HepG2 (cell line): ENCODE measurements around the gene KMT2E. TPM values are rescaled to one million over a fixed set of nuclear protein-coding genes. Genes with fewer than 3 reads are reported as not detected.
"Not testable (repeated sequence)": the region's sequence is repeated elsewhere in the genome, so short reads cannot be mapped to it uniquely, and the experiment has no call there.

Experiments used
- ATAC-seq: fragments of 200-7000 bp; cut with Tn5 transposase; 3 replicates; pipeline ENCODE4 v1.9.1; 2020; ENCODE audit warnings: mild to moderate bottlenecking, moderate library complexity
- BruUV-seq: library from RNA; stranded (reverse); fragments of 400-500 nt; replicated peaks from 2 replicates; lab custom pipeline; 2021; lab: Mats Ljungman, UMichigan
- CTCF ChIA-PET: fragments of 300-600 bp; formaldehyde crosslinking; extraction: SDS; loops from one replicate; lab custom pipeline; 2021; ENCODE audit warnings: low total read pairs, inconsistent platforms, low intra/inter-chr PET ratio; lab: Yijun Ruan, JAX
- POLR2A ChIA-PET: fragments of 350-600 bp; sonication (Branson Sonifier 250); formaldehyde crosslinking; loops from one replicate; lab custom pipeline; 2020; ENCODE audit warnings: antibody characterized with exemption, inconsistent platforms; lab: Yijun Ruan, JAX
- DNase-seq: peaks from one replicate; pipeline ENCODE4 v3.0.0-alpha.2; 2015; ENCODE audit warnings: low spot score
- FAIRE-seq: peaks from 3 replicates; lab custom pipeline; 2011; peaks lifted over from hg19 to GRCh38; lab: Jason Lieb, UNC
- H2AFZ ChIP-seq: one replicate; pipeline ENCODE4 v1.6.1; 2011; ENCODE audit warnings: low read length, inconsistent platforms
- H3K27ac ChIP-seq: fragments of 300-600 bp; 3 replicates; pipeline ENCODE4 v1.8.0; 2011; ENCODE audit warnings: mixed run types, mild to moderate bottlenecking, mixed read lengths, low read length, inconsistent platforms; ENCODE audit not compliant: insufficient read depth; ENCODE audit errors: extremely low read length
- H3K27me3 ChIP-seq, 2 experiments: fragments of 200-600 bp in 1 of 2; 2 replicates in 1 of 2; 3 replicates in 1 of 2; pipeline versions ENCODE4 v1.6.0 to v1.8.0; 2011; ENCODE audit warnings: low read length in 2 of 2, mild to moderate bottlenecking in 2 of 2, moderate library complexity in 2 of 2, inconsistent platforms in 1 of 2; ENCODE audit not compliant: insufficient read depth in 2 of 2, control insufficient read depth in 1 of 2
- H3K36me3 ChIP-seq, 2 experiments: fragments of 200-600 bp in 1 of 2; replicated peaks in 1 of 2; 2 replicates in 1 of 2; 3 replicates in 1 of 2; pipeline versions ENCODE4 v1.5.1 to v1.8.0; 2011; ENCODE audit warnings: low read length in 2 of 2, inconsistent platforms in 1 of 2; ENCODE audit not compliant: insufficient read depth in 2 of 2, control insufficient read depth in 1 of 2
- H3K4me1 ChIP-seq: 2 replicates; pipeline ENCODE4 v1.5.1; 2012; ENCODE audit warnings: low read length, inconsistent platforms; ENCODE audit not compliant: insufficient read depth
- H3K4me2 ChIP-seq: 2 replicates; pipeline ENCODE4 v1.6.0; 2011; ENCODE audit warnings: low read depth, low read length, inconsistent platforms
- H3K4me3 ChIP-seq, 3 experiments: fragments of 200-600 bp in 1 of 3; sonication (generic), shearing (Covaris generic) in 1 of 3; replicated peaks in 1 of 3; 2 replicates each; pipeline ENCODE4 v1.5.1; 2011 to 2016; ENCODE audit warnings: low read length in 3 of 3, inconsistent platforms in 2 of 3, low read depth in 2 of 3, mild to moderate bottlenecking in 2 of 3, control low read depth in 1 of 3, mixed read lengths in 1 of 3; ENCODE audit not compliant: insufficient read depth in 1 of 3
- H3K79me2 ChIP-seq: one replicate; pipeline ENCODE4 v1.6.1; 2011; ENCODE audit warnings: low read length, inconsistent platforms; ENCODE audit not compliant: insufficient read depth
- H3K9ac ChIP-seq: 2 replicates; pipeline ENCODE4 v1.6.0; 2011; ENCODE audit warnings: mild to moderate bottlenecking, low read depth, low read length, inconsistent platforms; ENCODE audit not compliant: insufficient read depth
- H3K9me3 ChIP-seq: 2 replicates; pipeline ENCODE4 v1.5.1; 2012; ENCODE audit warnings: mild to moderate bottlenecking, low read length
- H4K20me1 ChIP-seq: 2 replicates; pipeline ENCODE4 v1.6.0; 2011; ENCODE audit warnings: inconsistent platforms, mild to moderate bottlenecking, low read length, moderate library complexity; ENCODE audit not compliant: insufficient read depth
- IRF2 ChIP-seq: IDR thresholded peaks from 2 replicates; pipeline ENCODE4 v1.6.1; 2018; ENCODE audit warnings: missing genetic modification reagents, missing compliant biosample characterization
- KMT2B ChIP-seq: IDR thresholded peaks from 2 replicates; pipeline ENCODE4 v1.6.1; 2016; ENCODE audit warnings: missing genetic modification reagents, missing compliant biosample characterization
- ZNF766 ChIP-seq: sonication (generic); formaldehyde crosslinking; IDR thresholded peaks from 2 replicates; pipeline ENCODE4 v1.5.0; 2020; ENCODE audit warnings: missing genetic modification reagents, borderline replicate concordance
- WGBS: methylation state at CpG from one replicate; pipeline ENCODE4 v1.1.6; 2017; ENCODE audit warnings: low lambda C conversion rate; 5-methylcytosine and 5-hydroxymethylcytosine counted together
- in situ Hi-C: cut with HindIII; loops from 2 replicates; pipeline ENCODE4 v1.10.0; 2017; ENCODE audit warnings: low pct_unique_long_range_greater_than_20kb; ENCODE audit not compliant: extremely low pct_ligation_motif_present
- intact Hi-C: fragments of 100-400 bp; cut with micrococcal nuclease; formaldehyde crosslinking; loops from one replicate; pipeline ENCODE4 v1.10.0; 2022; ENCODE audit not compliant: unreplicated experiment
- polyA plus RNA-seq, 8 experiments: library from polyadenylated mRNA; depleted of rRNA in 3 of 8; stranded (reverse) in 7 of 8; unstranded in 1 of 8; fragments of >200 nt; fragmentation: Illumina TruSeq in 4 of 8; extraction: Trizol in 4 of 8; gene quantifications; 2 replicates each; pipeline versions ENCODE4 v1.2.1 to v1.2.3, GENCODE V29; 2011 to 2016; ENCODE audit warnings: low read depth in 4 of 8, missing spikeins in 1 of 8, mixed read lengths in 1 of 8; ENCODE audit not compliant: insufficient read depth in 1 of 8
- total RNA-seq, 5 experiments: library from RNA; depleted of rRNA; stranded (reverse); fragments of >200 nt; fragmentation: Illumina TruSeq; extraction: Trizol; gene quantifications; 2 replicates each; pipeline ENCODE4 v1.2.3, GENCODE V29; 2016; ENCODE audit warnings: low read depth in 1 of 5
- TF ChIP-seq, protein P1 (sequence below): IDR thresholded peaks from 2 replicates; pipeline ENCODE4 v1.6.1; 2016; ENCODE audit warnings: low read depth, control low read depth
- TF ChIP-seq, protein P2 (sequence below): IDR thresholded peaks from 2 replicates; pipeline ENCODE4 v1.6.1; 2016; ENCODE audit warnings: missing biosample characterization, missing genetic modification reagents, low read depth

Gene KMT2E
- total and polyA plus RNA-seq, 2 of the 13 experiments (the other 11 are each of a cell fraction or from before 2014, with no cell fraction given): 6.3 to 24.4 TPM

DNA sequence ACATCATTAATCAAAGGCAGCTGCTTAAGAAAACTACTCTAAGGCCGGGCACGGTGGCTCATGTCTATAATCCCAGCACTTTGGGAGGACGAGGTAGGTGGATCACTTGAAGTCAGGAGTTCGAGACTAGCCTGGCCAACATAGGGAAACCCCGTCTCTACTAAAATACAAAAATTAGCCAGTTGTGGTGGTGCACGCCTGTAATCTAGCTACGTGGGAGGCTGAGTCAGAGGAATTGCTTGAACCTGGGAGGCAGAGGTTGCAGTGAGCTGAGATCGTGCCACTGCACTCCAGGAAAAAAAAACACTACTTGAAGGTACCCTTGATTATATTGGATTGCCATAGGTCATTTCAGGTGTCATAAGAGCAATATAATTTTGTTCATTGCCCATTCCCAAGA is 14.9 kb downstream of the KMT2E start:
- FAIRE-seq, H3K27me3 ChIP-seq, CTCF ChIA-PET, H3K4me2 ChIP-seq, H2AFZ ChIP-seq, in situ Hi-C loops, intact Hi-C loops, BruUV-seq, H3K36me3 ChIP-seq, ATAC-seq, H3K27ac ChIP-seq, H3K9me3 ChIP-seq, DNase-seq, H3K4me3 ChIP-seq, H3K9ac ChIP-seq: not testable (repeated sequence)
- peaks cover 99% of the 10 kb centered on the region for H3K79me2 ChIP-seq
- peaks cover 81% of the 10 kb centered on the region for H4K20me1 ChIP-seq
- peaks cover 30% of the 10 kb centered on the region for H3K4me1 ChIP-seq
- WGBS: 100% methylated on average over 8 of the region's 8 CpGs
- POLR2A ChIA-PET: interaction anchor here (1.2 kb wide), 1 partner anchor 15 kb away, joined by 5 read pairs; the partner anchor contains the start of gene KMT2E

DNA sequence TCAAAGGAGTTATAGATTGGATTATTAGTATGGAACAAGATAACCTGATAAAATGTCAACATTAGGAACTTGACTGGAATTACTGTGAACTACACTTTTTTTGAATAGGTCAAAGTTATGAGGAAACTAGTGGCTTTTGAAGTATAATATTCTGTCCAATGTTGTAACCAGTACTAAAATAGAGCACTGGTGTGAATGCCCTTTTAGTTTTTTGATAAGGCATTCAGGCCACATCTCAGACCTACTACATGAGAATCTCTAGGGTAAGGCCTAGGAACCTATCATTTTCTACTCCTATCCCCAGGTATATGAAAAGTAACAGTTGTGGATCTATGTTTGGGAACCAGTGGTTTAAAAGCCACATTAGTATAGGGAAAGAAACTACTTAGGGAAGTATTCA is 16.4 kb downstream of the KMT2E start:
- Histone ChIP-seq H3K36me3 (no peaks in the 10 kb centered on the region; a peak in 2 of 5 replicates), H3K79me2 (peaks cover 94% of the 10 kb centered on the region), H3K27me3 (no peaks in the 10 kb centered on the region), H3K27ac (no peak overlapping the region), H3K4me1 (peaks cover 15% of the 10 kb centered on the region; the same call in 1 of the 2 replicates), H3K9ac (no peak overlapping the region), H4K20me1 (peaks cover 76% of the 10 kb centered on the region), H2AFZ (no peak overlapping the region)
- POLR2A ChIA-PET: no interaction called here
- BruUV-seq: TSS peak; percentile 27
- no peak for ATAC-seq
- DNase-seq: no peak
- in situ Hi-C loops: no loop called here
- TF ChIP-seq IRF2 (CRISPR knock-in tag) (no peak), ZNF766 (CRISPR knock-in tag) (no peak), KMT2B (CRISPR knock-in tag) (no peak)
- TF ChIP-seq, protein P1, sequence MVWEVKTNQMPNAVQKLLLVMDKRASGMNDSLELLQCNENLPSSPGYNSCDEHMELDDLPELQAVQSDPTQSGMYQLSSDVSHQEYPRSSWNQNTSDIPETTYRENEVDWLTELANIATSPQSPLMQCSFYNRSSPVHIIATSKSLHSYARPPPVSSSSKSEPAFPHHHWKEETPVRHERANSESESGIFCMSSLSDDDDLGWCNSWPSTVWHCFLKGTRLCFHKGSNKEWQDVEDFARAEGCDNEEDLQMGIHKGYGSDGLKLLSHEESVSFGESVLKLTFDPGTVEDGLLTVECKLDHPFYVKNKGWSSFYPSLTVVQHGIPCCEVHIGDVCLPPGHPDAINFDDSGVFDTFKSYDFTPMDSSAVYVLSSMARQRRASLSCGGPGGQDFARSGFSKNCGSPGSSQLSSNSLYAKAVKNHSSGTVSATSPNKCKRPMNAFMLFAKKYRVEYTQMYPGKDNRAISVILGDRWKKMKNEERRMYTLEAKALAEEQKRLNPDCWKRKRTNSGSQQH: no peak
- TF ChIP-seq, protein P2, sequence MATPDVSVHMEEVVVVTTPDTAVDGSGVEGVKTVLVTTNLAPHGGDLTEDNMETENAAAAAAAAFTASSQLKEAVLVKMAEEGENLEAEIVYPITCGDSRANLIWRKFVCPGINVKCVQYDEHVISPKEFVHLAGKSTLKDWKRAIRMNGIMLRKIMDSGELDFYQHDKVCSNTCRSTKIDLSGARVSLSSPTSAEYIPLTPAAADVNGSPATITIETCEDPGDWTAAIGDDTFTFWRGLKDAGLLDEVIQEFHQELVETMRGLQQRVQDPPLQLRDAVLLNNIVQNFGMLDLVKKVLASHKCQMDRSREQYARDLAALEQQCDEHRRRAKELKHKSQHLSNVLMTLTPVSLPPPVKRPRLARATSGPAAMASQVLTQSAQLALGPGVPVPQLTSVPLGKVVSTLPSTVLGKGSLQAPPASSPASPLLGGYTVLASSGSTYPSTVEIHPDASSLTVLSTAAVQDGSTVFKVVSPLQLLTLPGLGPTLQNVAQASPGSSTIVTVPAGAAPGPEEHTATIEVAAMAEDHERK (CRISPR knock-in tag): no peak
- TF ChIP-seq, all 625 proteins: peak for 0
- intact Hi-C loops: no loop called here
- Histone ChIP-seq H3K9me3 (no peaks in the 10 kb centered on the region), H3K4me2 (no peak overlapping the region), H3K4me3 (no peak overlapping the region)
- no peak for FAIRE-seq
- CTCF ChIA-PET: no interaction called here
